Motor neuron (in vitro differentiated cells): ENCODE data around the gene DIS3L2. TPM values are rescaled to one million over a fixed set of nuclear protein-coding genes. Genes with fewer than 3 reads are reported as not detected.
"Not testable (repeated sequence)": the region's sequence is repeated elsewhere in the genome, so short reads cannot be mapped to it uniquely, and the experiment has no call there.

Experiments used
- ATAC-seq, 8 experiments: fragments of 200-7000 bp; cut with Tn5 transposase; replicated peaks in 6 of 8; 2 replicates each; pipeline ENCODE4 v1.8.0; 2021; ENCODE audit warnings: mild to moderate bottlenecking in 8 of 8, moderate library complexity in 8 of 8
- H3K27ac ChIP-seq, 2 donors: fragments of 250-450 bp; sonication (Bioruptor Pico); 2 replicates each; pipeline ENCODE4 v1.9.0; 2021; ENCODE audit warnings: antibody characterized with exemption in 2 of 2, mild to moderate bottlenecking in 2 of 2, moderate library complexity in 1 of 2
- H3K4me1 ChIP-seq, 2 donors: fragments of 250-450 bp; sonication (Bioruptor Pico); replicated peaks in 1 of 2; 2 replicates each; pipeline ENCODE4 v1.6.1; 2021; ENCODE audit warnings: antibody characterized with exemption in 2 of 2, mild to moderate bottlenecking in 2 of 2, moderate library complexity in 1 of 2
- H3K4me3 ChIP-seq, 5 donors: fragments of 250-450 bp; sonication (Bioruptor Pico); 2 replicates each; pipeline ENCODE4 v1.9.0; 2021; ENCODE audit warnings: antibody characterized with exemption in 5 of 5, mild to moderate bottlenecking in 5 of 5, moderate library complexity in 4 of 5
- WGBS, 10 experiments: fragments of 450-650 bp; shearing (Covaris generic); methylation state at CpG; one replicate each; pipeline ENCODE4 v1.0.0; 2022; 5-methylcytosine and 5-hydroxymethylcytosine counted together
- in situ Hi-C, 9 experiments: fragments of 400-800 bp; cut with MboI; loops; one replicate each; pipeline ENCODE4 v1.15.0; 2021; ENCODE audit warnings: low sequenced_read_pairs in 9 of 9, low pct_unique_long_range_greater_than_20kb in 2 of 9; ENCODE audit not compliant: unreplicated experiment in 9 of 9
- total RNA-seq, 8 experiments: library from RNA; unstranded; fragments of 300-600 nt; gene quantifications; 2 replicates each; pipeline versions ENCODE4 v1.2.3 to v1.2.4, GENCODE V29; 2022

The DIS3L2 gene
- total RNA-seq, 8 experiments from 2014 or later: 10.6 to 33.1 (median 21.8) TPM

GRCh38 chr2:232335859-232336215 is 374.3 kb downstream of the DIS3L2 start:
- no peak for ATAC-seq
- H3K4me3 ChIP-seq: no peak overlapping the region
- H3K27ac ChIP-seq: no peak overlapping the region
- in situ Hi-C loops: no loop called here
- 92 to 100% (median 100%) methylated on average over 1 to 2 of the region's 4 CpGs; no CpG with 5 or more reads in 7 of the 10 experiments for WGBS, 10 experiments
- no peaks in the 10 kb centered on the region for H3K4me1 ChIP-seq

- in situ Hi-C loops: no loop called here
- no peaks in the 10 kb centered on the region for H3K4me1 ChIP-seq
- H3K27ac ChIP-seq: no peak overlapping the region
- 83 to 100% (median 96%) methylated on average over 1 to 7 of the region's 15 CpGs; no CpG with 5 or more reads in 6 of the 10 experiments for WGBS, 10 experiments
- ATAC-seq: no peak
- no peak overlapping the region for H3K4me3 ChIP-seq
Observed at GRCh38 chr2:232336241-232336736, 374.8 kb downstream of the DIS3L2 start.

DNA sequence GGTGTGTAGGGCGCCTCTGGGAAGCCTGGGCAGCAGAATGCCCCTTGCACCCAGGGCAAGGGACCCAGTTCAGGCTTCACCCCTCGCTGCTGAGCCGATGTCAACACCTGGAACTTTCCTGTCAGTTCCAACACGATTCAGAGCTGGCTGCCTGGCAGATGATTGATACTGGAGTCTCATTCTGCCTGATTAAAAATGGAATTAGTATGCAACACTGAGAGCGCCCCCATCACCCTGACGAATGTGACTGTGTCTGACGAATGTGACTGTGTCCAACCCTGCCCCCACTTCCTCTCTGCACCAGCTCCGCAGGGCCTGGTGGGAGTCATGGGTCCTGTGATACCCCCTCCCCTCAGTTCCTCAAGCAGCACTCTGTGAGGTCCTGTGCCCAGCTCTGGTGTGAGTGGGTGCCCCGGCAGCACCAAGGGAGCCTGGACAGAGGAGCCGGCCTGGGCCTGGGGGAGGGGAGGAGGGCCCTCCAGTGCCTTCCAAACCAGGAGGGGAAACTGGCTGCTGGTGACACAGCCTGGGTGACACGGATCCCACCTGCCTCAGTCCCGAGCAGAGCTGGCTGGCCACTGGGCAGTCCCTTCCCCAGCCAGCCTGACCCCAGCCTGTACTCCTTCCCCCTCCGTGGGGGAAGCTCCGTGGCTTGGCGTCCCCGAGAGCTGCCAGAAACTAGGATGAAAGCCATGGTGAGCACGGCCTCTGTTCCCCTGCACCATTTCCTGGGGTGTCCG is 375.6 kb downstream of the DIS3L2 start:
- Histone ChIP-seq H3K4me1 (no peaks in the 10 kb centered on the region), H3K4me3 (no peak overlapping the region), H3K27ac (no peak overlapping the region)
- in situ Hi-C loops: no loop called here
- 81 to 100% (median 88%) methylated on average over 1 to 4 of the region's 18 CpGs; no CpG with 5 or more reads in 6 of the 10 experiments for WGBS, 10 experiments
- peak in 5 of 8 experiments; percentile 20 to 70 (median 55) for ATAC-seq

DNA sequence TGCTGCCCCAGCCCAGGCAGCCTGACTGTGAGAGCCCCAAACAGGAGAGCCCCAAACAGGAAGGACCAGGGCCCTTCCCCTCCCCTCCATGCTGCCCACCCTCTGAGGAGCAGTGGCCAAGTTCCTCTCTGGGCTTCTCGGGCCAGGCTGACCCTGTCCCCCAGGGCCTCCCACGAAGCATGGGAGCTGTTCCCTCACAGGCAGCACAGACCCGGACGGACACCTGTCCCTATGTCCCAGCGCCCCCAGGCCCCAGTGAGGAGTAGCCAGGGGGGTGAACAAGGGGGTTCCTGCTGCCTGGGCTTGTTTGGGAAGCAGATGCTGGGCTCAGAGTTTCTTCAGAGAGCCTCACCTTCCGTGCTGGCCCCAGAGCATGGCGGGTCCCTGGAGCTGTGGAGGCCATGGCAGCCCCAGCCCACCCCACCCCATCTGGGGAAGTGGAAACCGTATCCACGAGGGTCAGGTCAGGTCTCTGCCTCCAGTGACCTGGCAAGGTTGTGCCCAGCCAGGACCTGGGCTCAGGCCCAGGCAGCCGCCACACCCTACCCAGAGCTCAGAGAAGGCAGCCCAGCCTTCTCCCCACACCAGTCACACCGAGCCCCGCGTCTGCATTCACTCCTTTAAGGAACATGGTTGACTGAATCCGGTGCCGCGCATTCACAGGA is 376.7 kb downstream of the DIS3L2 start:
- H3K4me1 ChIP-seq, H3K27ac ChIP-seq, ATAC-seq, H3K4me3 ChIP-seq, in situ Hi-C loops: not testable (repeated sequence)
- no CpG with 5 or more reads among the region's 16 CpGs for WGBS, 10 experiments

GRCh38 chr2:232338759-232339106 is 377.2 kb downstream of the DIS3L2 start:
- no peak for ATAC-seq
- in situ Hi-C loops: no loop called here
- Histone ChIP-seq H3K4me3 (no peak overlapping the region), H3K27ac (no peak overlapping the region), H3K4me1 (no peaks in the 10 kb centered on the region)
- WGBS, 10 experiments: 100% methylated on average over 2 to 4 of the region's 7 CpGs; no CpG with 5 or more reads in 7 of the 10 experiments

DNA sequence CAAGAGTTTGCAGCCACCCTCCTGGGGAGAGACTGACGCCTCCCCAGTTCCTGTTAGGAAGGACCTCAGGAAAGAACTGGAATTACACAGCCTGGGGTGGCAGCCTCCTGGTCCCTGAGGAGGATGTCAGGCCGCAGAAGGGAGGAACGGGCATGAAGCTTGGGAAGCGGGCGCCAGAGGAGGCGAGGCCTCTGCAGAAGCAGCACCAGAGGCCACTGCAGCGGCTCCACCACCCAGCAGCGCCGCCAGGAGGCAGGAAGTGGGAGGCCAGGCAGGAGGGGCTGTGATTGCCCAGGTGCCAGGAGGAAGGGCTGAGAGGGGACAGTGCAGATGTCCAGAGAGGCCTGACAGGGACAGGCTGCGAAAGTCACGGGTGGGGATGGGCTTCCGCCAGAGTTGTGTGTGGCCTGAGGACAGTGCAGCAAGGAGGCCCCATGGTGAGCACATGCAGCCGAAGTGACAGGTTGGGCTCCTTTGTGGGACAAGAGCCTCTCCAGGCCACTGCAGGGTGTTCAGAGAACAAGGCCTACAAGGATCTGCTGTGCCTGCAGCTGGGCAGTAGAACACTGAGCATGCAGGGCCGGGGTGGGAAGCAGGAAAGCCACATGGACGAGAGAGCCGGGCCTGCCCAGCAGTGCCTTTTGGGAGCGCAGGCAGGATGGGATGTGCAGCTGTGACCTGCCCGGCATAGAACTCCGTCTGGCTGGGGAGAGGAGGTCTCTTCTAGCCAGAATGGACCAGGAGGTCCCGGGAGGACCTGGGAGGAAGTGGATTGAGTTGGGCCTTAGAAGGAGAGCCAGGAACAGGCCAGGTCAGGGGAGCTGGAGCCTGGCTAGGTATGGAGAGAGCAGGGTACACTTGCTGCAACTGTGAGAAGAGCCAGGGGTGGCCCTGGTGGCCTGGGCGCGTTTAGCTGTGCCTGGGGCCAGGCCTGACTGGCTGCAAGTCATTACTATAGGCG is 377.9 kb downstream of the DIS3L2 start:
- in situ Hi-C loops: no loop called here
- WGBS, 10 experiments: 87 to 100% (median 96%) methylated on average over 1 to 9 of the region's 23 CpGs; no CpG with 5 or more reads in 3 of the 10 experiments
- ATAC-seq: peak in 1 of 8 experiments; percentile 12
- no peaks in the 10 kb centered on the region for H3K4me1 ChIP-seq
- no peak overlapping the region for H3K4me3 ChIP-seq
- H3K27ac ChIP-seq: no peak overlapping the region

GRCh38 chr2:232340171-232340935 is 378.8 kb downstream of the DIS3L2 start:
- in situ Hi-C loops: no loop called here
- no peak overlapping the region for H3K27ac ChIP-seq
- no peaks in the 10 kb centered on the region for H3K4me1 ChIP-seq
- no peak overlapping the region for H3K4me3 ChIP-seq
- no peak for ATAC-seq
- 76 to 100% (median 91%) methylated on average over 1 to 7 of the region's 14 CpGs; no CpG with 5 or more reads in 2 of the 10 experiments for WGBS, 10 experiments

DNA sequence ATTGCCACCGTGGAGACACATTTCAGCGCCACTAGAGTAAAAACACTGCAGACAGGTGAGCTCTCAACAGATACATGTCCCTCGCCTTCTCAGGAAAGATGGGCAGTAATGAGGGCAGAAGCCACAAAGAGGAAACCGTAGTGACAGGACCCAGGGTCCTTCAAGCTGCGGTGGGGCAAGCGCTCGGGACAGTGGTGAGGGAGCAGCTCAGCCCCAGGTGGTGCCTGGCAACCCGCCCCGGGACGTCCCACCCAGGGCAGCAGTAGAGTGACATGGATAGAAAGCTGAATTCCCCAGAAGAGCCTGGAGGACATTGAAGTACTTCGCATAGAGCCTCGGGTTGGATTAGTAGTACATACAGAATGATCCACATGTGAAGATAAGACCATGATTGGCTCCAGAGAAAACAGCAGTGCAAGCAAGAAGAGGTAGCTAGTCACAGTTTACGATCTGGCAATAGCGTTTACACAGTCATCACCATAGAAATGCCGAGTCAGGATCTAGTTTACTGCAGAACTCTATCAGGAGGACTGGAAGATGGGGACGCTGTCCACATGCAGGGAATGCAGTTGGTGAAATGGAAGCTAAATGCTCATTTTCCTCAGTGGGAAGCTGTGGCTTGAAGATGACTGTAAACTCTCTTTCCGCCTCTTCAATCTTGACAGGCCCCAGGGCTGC is 379.7 kb downstream of the DIS3L2 start:
- in situ Hi-C loops: no loop called here
- WGBS, 10 experiments: 73 to 100% (median 87%) methylated on average over 2 to 14 of the region's 17 CpGs; no CpG with 5 or more reads in 2 of the 10 experiments
- Histone ChIP-seq H3K4me3 (no peak overlapping the region), H3K4me1 (no peaks in the 10 kb centered on the region), H3K27ac (no peak overlapping the region)
- peak in 1 of 8 experiments; percentile 9 for ATAC-seq

- Histone ChIP-seq H3K4me1 (no peaks in the 10 kb centered on the region), H3K27ac (no peak overlapping the region), H3K4me3 (no peak overlapping the region)
- ATAC-seq: no peak
- 82 to 100% (median 90%) methylated on average over 1 to 2 of the region's 4 CpGs; no CpG with 5 or more reads in 7 of the 10 experiments for WGBS, 10 experiments
- in situ Hi-C loops: no loop called here
Observed at GRCh38 chr2:232341739-232342126, 380.2 kb downstream of the DIS3L2 start.

GRCh38 chr2:232342635-232343565 is 381.4 kb downstream of the DIS3L2 start:
- no peak overlapping the region for H3K4me3 ChIP-seq
- ATAC-seq: no peak
- H3K27ac ChIP-seq: no peak overlapping the region
- no peaks in the 10 kb centered on the region for H3K4me1 ChIP-seq
- 32 to 100% (median 85%) methylated on average over 1 to 13 of the region's 19 CpGs; no CpG with 5 or more reads in 1 of the 10 experiments for WGBS, 10 experiments
- in situ Hi-C loops: no loop called here

- Histone ChIP-seq H3K27ac (no peak overlapping the region), H3K4me1 (no peaks in the 10 kb centered on the region), H3K4me3 (no peak overlapping the region)
- 34 to 100% (median 74%) methylated on average over 1 to 5 of the region's 6 CpGs; no CpG with 5 or more reads in 1 of the 10 experiments for WGBS, 10 experiments
- no peak for ATAC-seq
- in situ Hi-C loops: no loop called here
Observed at GRCh38 chr2:232343821-232344220, 382.3 kb downstream of the DIS3L2 start.
